Pancreas (tissue), 10 donors: ENCODE results near the gene SRP68. TPM values are rescaled to one million over a fixed set of nuclear protein-coding genes. Genes with fewer than 3 reads are reported as not detected.

Source experiments
- ATAC-seq, 4 donors: fragments of 200-7000 bp; cut with Tn5 transposase; one replicate each; pipeline versions ENCODE4 v1.8.0 to v1.9.1; 2020; ENCODE audit warnings: mild to moderate bottlenecking in 4 of 4, moderate library complexity in 4 of 4
- DNase-seq, 6 donors: peaks; one replicate each; pipeline ENCODE4 v3.0.0-alpha.2; 2020
- FAIRE-seq: peaks from 2 replicates; lab custom pipeline; 2012; peaks lifted over from hg19 to GRCh38; lab: Jason Lieb, UNC
- H3K27ac ChIP-seq, 4 donors: fragments of 200-600 bp; sonication (generic); 1 replicate in 3 of 4; 2 replicates in 1 of 4; pipeline versions ENCODE4 v1.5.0 to v1.8.0; 2020
- H3K27me3 ChIP-seq, 4 donors: fragments of 200-600 bp; one replicate each; pipeline ENCODE4 v1.8.0; 2021
- H3K36me3 ChIP-seq, 3 donors: fragments of 200-600 bp; sonication (generic) in 1 of 3; one replicate each; pipeline versions ENCODE4 v1.5.0 to v1.8.0; 2020 to 2021
- H3K4me1 ChIP-seq, 3 donors: fragments of 200-600 bp; one replicate each; pipeline ENCODE4 v1.8.0; 2021
- H3K4me3 ChIP-seq, 4 donors: fragments of 200-600 bp; sonication (generic) in 2 of 4; one replicate each; pipeline versions ENCODE4 v1.5.0 to v1.8.0; 2020 to 2021
- H3K9me3 ChIP-seq, 4 donors: fragments of 200-600 bp; one replicate each; pipeline ENCODE4 v1.8.0; 2021
- WGBS, 2 donors: extraction: QIAGEN DNeasy Blood & Tissue Kit; methylation state at CpG; one replicate each; pipeline ENCODE4 v1.1.7; 2013; 5-methylcytosine and 5-hydroxymethylcytosine counted together
- intact Hi-C, 3 donors: fragments of 100-400 bp; cut with DNase I; formaldehyde crosslinking; loops; one replicate each; pipeline versions ENCODE4 v1.11.1 to v1.14.2; 2022
- polyA plus RNA-seq, 2 donors: library from polyadenylated mRNA; stranded (reverse); fragments of 200-250 nt; gene quantifications; one replicate each; pipeline ENCODE4 v1.2.3, GENCODE V29; 2013
- total RNA-seq, 6 donors: library from RNA; stranded (reverse); fragmentation: NEBNext Ultra II Directional in 4 of 6; extraction: Animal tissue kit (Norgen Biotek cat#: 25700) in 4 of 6; gene quantifications; one replicate each; pipeline versions ENCODE4 v1.2.1 to v1.2.4, GENCODE V29; 2021 to 2023
- TF ChIP-seq, protein P1 (sequence below), 4 donors: fragments of 200-600 bp; sonication (generic) in 3 of 4; IDR thresholded peaks; one replicate each; pipeline versions ENCODE4 v1.5.0 to v1.8.0; 2021; ENCODE audit warnings: antibody characterized with exemption in 4 of 4
- donor health status: healthy with polysubstance abuse.
- donor health status: DM: no; HTN: no; CAD: no; lungs with moderate emphysema.
- donor health status: DM: no; HTN: no; CAD: no.
- donor health status: control.
- donor health status: control.
- donor health status: Bipolar disorder and iron deficiency.
- donor health status: DM: yes; HTN: yes; CAD: no.
- donor health status: DM: no; HTN: no; CAD: no.
- donor health status: DM: no; HTN: no; CAD: no.
- donor health status: DM: yes; HTN: yes; CAD: no.

SRP68 gene
- total and polyA plus RNA-seq, 8 donors: 32.2 to 74.6 (median 48.0) TPM

DNA sequence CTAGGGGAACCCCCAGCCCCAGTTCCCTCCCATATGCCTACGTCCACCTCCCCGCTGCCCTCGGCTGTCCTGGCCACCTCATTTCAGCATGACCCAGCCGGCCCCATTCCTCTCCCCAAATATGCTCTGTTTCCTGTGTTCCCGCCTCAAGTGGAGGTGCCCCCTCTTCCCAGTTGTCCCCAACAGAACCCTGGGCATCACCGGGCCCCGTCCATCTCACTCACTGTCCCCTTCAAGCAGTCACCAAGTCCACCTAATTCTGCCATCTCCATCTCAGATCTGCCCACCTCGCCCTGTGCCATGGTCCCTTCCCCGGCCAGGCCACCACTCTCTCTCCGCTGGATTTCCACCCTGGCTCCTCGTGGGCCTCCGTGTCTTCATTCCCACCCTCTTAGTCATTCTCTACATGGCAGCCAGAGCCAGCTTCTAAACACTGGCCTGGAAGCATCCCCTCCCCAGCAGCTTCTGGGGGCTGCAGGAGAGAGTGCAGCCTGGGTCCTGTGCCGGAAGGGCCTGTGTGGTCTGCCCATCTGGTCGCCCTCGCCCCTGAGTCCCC, 58.9 kb downstream of the SRP68 start:
- DNase-seq (no peak), ATAC-seq (no peak), FAIRE-seq (no peak)
- TF ChIP-seq, protein P1, sequence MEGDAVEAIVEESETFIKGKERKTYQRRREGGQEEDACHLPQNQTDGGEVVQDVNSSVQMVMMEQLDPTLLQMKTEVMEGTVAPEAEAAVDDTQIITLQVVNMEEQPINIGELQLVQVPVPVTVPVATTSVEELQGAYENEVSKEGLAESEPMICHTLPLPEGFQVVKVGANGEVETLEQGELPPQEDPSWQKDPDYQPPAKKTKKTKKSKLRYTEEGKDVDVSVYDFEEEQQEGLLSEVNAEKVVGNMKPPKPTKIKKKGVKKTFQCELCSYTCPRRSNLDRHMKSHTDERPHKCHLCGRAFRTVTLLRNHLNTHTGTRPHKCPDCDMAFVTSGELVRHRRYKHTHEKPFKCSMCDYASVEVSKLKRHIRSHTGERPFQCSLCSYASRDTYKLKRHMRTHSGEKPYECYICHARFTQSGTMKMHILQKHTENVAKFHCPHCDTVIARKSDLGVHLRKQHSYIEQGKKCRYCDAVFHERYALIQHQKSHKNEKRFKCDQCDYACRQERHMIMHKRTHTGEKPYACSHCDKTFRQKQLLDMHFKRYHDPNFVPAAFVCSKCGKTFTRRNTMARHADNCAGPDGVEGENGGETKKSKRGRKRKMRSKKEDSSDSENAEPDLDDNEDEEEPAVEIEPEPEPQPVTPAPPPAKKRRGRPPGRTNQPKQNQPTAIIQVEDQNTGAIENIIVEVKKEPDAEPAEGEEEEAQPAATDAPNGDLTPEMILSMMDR (IDR thresholded peaks at IDR 0.05): no peak
- Histone ChIP-seq H3K27me3 (no peaks in the 10 kb centered on the region), H3K4me1 (no peaks in the 10 kb centered on the region), H3K9me3 (no peaks in the 10 kb centered on the region), H3K4me3 (no peak overlapping the region), H3K27ac (no peak overlapping the region), H3K36me3 (no peaks in the 10 kb centered on the region)
- WGBS, 2 donors: 73 to 74% methylated on average over 15 of the region's 15 CpGs
- intact Hi-C loops: no loop called here

DNA sequence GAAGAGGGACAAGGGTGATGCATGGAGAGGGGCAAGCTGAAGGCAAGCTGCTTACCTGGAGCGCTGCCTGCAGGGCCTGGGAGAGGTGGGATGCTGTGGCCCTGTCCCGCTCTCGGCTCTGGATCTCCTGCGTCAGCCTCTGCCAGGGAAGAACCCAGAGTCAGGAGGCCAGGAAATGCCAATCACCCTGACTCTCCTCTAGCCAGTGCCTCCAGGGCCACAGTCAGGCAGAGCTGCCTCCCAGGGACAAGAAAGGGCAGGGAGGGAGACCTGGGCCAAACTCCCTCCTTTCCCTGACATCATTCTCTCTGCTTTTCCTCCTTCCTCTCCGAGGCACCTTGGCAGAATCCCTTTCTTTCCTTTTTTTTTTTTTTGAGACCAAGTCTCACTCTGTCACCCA, 60.4 kb downstream of the SRP68 start:
- no peaks in the 10 kb centered on the region for H3K4me1 ChIP-seq
- TF ChIP-seq, protein P1 (IDR thresholded peaks at IDR 0.05): no peak
- H3K9me3 ChIP-seq: no peaks in the 10 kb centered on the region
- H3K36me3 ChIP-seq: no peaks in the 10 kb centered on the region
- no peak for FAIRE-seq
- H3K27me3 ChIP-seq: no peaks in the 10 kb centered on the region
- no peak overlapping the region for H3K27ac ChIP-seq
- DNase-seq: no peak
- ATAC-seq: no peak
- no peak overlapping the region for H3K4me3 ChIP-seq
- 87 to 92% methylated on average over 5 of the region's 5 CpGs for WGBS, 2 donors
- intact Hi-C loops: no loop called here

DNA sequence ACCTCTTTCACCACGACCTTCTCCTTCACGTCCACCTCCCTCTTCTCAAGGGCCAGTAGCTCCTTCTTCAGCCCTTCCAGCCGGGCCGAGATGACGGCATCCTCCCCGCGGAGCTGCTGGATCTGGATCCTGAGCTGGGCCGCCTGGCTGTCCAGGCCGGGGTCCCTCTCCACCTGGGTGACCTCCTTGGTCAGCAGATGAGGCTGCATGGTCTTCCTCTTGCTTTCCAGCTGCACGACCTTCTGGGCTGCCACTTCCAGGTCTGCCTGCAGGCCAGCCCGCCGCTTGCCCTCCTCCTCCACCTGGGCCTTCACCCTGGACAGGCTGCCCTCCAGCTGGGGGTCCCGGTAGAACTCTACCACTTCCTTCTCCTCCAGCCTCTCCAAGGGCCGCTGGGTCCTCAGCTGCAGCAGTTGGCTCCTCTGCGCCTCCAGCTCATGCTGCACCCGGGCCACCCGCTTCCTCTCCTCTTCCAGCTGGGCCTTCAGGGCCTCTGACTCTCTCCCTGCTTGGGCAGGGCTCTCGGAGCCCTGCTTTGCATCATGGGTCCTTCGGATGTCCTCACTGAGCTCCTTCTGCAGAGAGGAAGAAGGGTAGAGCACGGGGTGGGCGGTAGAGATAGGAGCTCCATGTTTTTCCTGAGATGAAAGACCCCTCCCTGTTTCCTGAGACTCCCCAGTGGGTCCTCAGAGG, 62.2 kb downstream of the SRP68 start:
- H3K27ac ChIP-seq: no peak overlapping the region
- H3K9me3 ChIP-seq: no peaks in the 10 kb centered on the region
- ATAC-seq (no peak), FAIRE-seq (no peak), DNase-seq (no peak)
- H3K4me3 ChIP-seq: no peak overlapping the region
- no peaks in the 10 kb centered on the region for H3K36me3 ChIP-seq
- H3K27me3 ChIP-seq: no peaks in the 10 kb centered on the region
- TF ChIP-seq, protein P1 (IDR thresholded peaks at IDR 0.05): no peak
- intact Hi-C loops: loop anchor here in 1 of 3 donors (5.0 kb wide), 1 partner anchor 103 kb away; no protein-coding TSS in a partner anchor
- no peaks in the 10 kb centered on the region for H3K4me1 ChIP-seq
- 85 to 86% methylated on average over 21 of the region's 21 CpGs for WGBS, 2 donors

DNA sequence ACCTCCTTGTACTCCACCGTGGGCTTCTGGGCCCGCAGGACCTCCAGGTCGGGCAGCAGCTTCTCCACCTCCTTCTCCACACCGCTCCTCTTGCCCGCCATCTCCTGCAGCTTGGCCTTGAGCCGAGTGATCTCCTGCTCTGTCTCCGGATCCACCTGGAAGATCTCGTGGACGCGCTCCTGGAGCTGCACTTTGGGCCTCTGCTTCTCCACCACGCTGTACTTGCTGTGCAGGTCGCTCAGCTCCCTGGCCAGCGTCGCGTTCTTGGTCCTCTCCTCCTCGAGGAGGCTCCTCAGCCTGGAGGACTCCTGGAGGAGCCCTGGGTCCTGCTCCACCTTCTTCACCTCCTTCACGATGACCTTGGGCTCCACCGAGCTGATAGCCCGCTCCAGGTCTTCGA, 62.9 kb downstream of the SRP68 start:
- ATAC-seq (no peak), DNase-seq (no peak), FAIRE-seq (no peak)
- WGBS, 2 donors: 81 to 82% methylated on average over 20 of the region's 20 CpGs
- no peaks in the 10 kb centered on the region for H3K4me1 ChIP-seq
- no peaks in the 10 kb centered on the region for H3K27me3 ChIP-seq
- TF ChIP-seq, protein P1 (IDR thresholded peaks at IDR 0.05): no peak
- H3K4me3 ChIP-seq: no peak overlapping the region
- H3K36me3 ChIP-seq: no peaks in the 10 kb centered on the region
- intact Hi-C loops: loop anchor here in 1 of 3 donors (5.0 kb wide), 1 partner anchor 102 kb away; no protein-coding TSS in a partner anchor
- H3K9me3 ChIP-seq: no peaks in the 10 kb centered on the region
- H3K27ac ChIP-seq: no peak overlapping the region
